ENCODE data around the gene CCIN. TPM values are rescaled to one million over a fixed set of nuclear protein-coding genes. Genes with fewer than 3 reads are reported as not detected.

The CCIN gene
- total and polyA plus RNA-seq, 2 of the 13 experiments (the other 11 are each of a cell fraction or from before 2014, with no cell fraction given), result not detected

DNA sequence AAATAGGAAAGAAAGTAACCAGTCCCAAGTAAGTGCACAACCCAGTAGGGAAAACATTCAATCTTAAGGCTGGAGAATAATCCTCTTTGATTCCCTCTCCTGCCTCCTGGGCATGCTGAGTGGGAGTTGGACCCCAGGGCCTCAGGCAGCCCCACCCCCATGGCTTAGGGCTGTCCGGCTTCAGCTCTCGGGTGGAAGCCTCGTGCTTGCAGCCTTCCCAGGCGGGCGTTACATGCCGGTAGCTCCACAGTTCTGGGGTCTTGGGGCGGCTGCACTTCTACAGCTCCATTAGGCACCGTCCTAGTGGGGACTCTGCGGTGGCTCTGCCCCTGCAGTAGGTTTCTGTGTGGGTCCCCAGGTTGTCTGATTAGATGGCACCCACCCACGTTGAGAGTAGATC lies 22.5 kb upstream of the CCIN start:
- WGBS (ENCODE audit: low lambda C conversion rate), result 0% methylated on average over 1 of the region's 10 CpGs
- CTCF ChIA-PET (ENCODE audit: low intra/inter-chr PET ratio, low total read pairs), result no interaction called here
- no peaks in the 10 kb centered on the region for H3K79me2 ChIP-seq (ENCODE audit: insufficient read depth, low read length)
- FAIRE-seq (no peak), DNase-seq (ENCODE audit: low spot score) (no peak), ATAC-seq (no peak)
- intact Hi-C loops (cut with micrococcal nuclease; ENCODE audit: unreplicated experiment), result no loop called here
- H3K36me3 ChIP-seq (replicated peaks in 1 of 2; ENCODE audit: control insufficient read depth in 1 of 2, insufficient read depth in 2 of 2, low read length in 2 of 2), result no peaks in the 10 kb centered on the region
- H3K9me3 ChIP-seq (ENCODE audit: low read length), result peaks cover 11% of the 10 kb centered on the region; the same call in 1 of the 2 replicates
- no peak overlapping the region for H2AFZ ChIP-seq (ENCODE audit: low read length)
- BruUV-seq (replicated peaks), result no TSS peak
- no peak overlapping the region for H3K4me3 ChIP-seq (replicated peaks in 1 of 3; ENCODE audit: insufficient read depth in 1 of 3, low read depth in 2 of 3, low read length in 3 of 3)
- no peak for TF ChIP-seq MEF2D (CRISPR knock-in tag; IDR thresholded peaks at IDR 0.05)
- no peak for TF ChIP-seq SRY (CRISPR knock-in tag; IDR thresholded peaks at IDR 0.05)
- TF ChIP-seq, protein P1, sequence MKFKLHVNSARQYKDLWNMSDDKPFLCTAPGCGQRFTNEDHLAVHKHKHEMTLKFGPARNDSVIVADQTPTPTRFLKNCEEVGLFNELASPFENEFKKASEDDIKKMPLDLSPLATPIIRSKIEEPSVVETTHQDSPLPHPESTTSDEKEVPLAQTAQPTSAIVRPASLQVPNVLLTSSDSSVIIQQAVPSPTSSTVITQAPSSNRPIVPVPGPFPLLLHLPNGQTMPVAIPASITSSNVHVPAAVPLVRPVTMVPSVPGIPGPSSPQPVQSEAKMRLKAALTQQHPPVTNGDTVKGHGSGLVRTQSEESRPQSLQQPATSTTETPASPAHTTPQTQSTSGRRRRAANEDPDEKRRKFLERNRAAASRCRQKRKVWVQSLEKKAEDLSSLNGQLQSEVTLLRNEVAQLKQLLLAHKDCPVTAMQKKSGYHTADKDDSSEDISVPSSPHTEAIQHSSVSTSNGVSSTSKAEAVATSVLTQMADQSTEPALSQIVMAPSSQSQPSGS (CRISPR knock-in tag; IDR thresholded peaks at IDR 0.05), result no peak
- no peak for TF ChIP-seq TSC22D2 (CRISPR knock-in tag; IDR thresholded peaks at IDR 0.05; ENCODE audit: borderline replicate concordance)
- TF ChIP-seq KLF15 (CRISPR knock-in tag; IDR thresholded peaks at IDR 0.05; ENCODE audit: borderline replicate concordance), result no peak
- H3K4me1 ChIP-seq (ENCODE audit: insufficient read depth, low read length), result peaks cover 40% of the 10 kb centered on the region
- H4K20me1 ChIP-seq (ENCODE audit: insufficient read depth, low read length), result no peaks in the 10 kb centered on the region
- in situ Hi-C loops (cut with HindIII; ENCODE audit: extremely low pct_ligation_motif_present, low pct_unique_long_range_greater_than_20kb), result no loop called here
- no peak overlapping the region for H3K27ac ChIP-seq (ENCODE audit: extremely low read length, insufficient read depth, low read length)
- POLR2A ChIA-PET, result no interaction called here
- no peak overlapping the region for H3K4me2 ChIP-seq (ENCODE audit: low read depth, low read length)
- H3K9ac ChIP-seq (ENCODE audit: insufficient read depth, low read depth, low read length), result no peak overlapping the region
- H3K27me3 ChIP-seq (ENCODE audit: control insufficient read depth in 1 of 2, insufficient read depth in 2 of 2, low read length in 2 of 2), result peaks cover 3 to 8% of the 10 kb centered on the region in 2 experiments; a peak in 3 of 5 replicates

DNA sequence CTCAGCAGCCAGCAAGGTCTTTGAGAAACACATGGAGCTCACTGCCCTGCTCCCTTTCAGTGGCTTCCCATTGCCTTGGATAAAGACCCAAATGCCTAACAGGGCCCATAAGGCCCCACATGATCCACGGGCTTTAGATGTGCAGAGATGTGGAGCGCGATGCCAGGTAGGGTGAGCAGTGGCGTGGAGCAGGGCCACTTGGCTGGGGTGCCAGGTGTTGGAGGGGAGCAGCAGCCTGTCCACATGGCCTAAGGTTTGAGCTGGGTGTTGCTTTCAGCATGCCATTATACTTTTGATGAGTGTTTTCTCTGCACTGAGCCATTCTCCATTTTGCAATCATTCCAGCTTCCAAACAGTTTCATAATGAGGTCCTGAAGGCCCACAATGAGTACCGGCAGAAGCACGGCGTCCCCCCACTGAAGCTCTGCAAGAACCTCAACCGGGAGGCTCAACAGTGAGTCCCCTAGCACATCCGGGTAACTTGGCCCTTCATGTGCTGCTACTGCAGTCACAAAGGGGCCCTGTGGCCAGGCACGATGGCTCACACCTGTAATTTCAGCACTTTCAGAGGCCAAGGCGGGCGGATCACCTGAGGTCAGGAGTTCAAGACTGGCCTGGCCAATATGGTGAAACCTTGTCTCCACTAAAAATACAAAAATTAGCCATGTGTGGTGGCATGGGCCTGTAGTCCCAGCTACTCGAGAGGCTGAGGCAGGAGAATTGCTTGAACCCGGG lies 21.6 kb upstream of the CCIN start:
- no peaks in the 10 kb centered on the region for H3K36me3 ChIP-seq (replicated peaks in 1 of 2; ENCODE audit: control insufficient read depth in 1 of 2, insufficient read depth in 2 of 2, low read length in 2 of 2)
- H4K20me1 ChIP-seq (ENCODE audit: insufficient read depth, low read length), result no peaks in the 10 kb centered on the region
- intact Hi-C loops (cut with micrococcal nuclease; ENCODE audit: unreplicated experiment), result no loop called here
- H3K4me1 ChIP-seq (ENCODE audit: insufficient read depth, low read length), result peaks cover 47% of the 10 kb centered on the region
- POLR2A ChIA-PET, result interaction anchor here (1.2 kb wide), 1 partner anchor 43 kb away, joined by 3 read pairs; the partner anchor contains the start of gene CLTA
- H3K4me3 ChIP-seq (replicated peaks in 1 of 3; ENCODE audit: insufficient read depth in 1 of 3, low read depth in 2 of 3, low read length in 3 of 3), result no peak overlapping the region
- H3K4me2 ChIP-seq (ENCODE audit: low read depth, low read length), result no peak overlapping the region
- no TSS peak for BruUV-seq (replicated peaks)
- 39% methylated on average over 9 of the region's 14 CpGs for WGBS (ENCODE audit: low lambda C conversion rate)
- DNase-seq (ENCODE audit: low spot score) (no peak), ATAC-seq (no peak), FAIRE-seq (no peak)
- peaks cover 11% of the 10 kb centered on the region; the same call in 1 of the 2 replicates for H3K9me3 ChIP-seq (ENCODE audit: low read length)
- H3K79me2 ChIP-seq (ENCODE audit: insufficient read depth, low read length), result no peaks in the 10 kb centered on the region
- no peak overlapping the region for H2AFZ ChIP-seq (ENCODE audit: low read length)
- peaks cover 3 to 8% of the 10 kb centered on the region in 2 experiments; a peak in 3 of 5 replicates for H3K27me3 ChIP-seq (ENCODE audit: control insufficient read depth in 1 of 2, insufficient read depth in 2 of 2, low read length in 2 of 2)
- no peak overlapping the region for H3K27ac ChIP-seq (ENCODE audit: extremely low read length, insufficient read depth, low read length)
- in situ Hi-C loops (cut with HindIII; ENCODE audit: extremely low pct_ligation_motif_present, low pct_unique_long_range_greater_than_20kb), result no loop called here
- H3K9ac ChIP-seq (ENCODE audit: insufficient read depth, low read depth, low read length), result no peak overlapping the region
- CTCF ChIA-PET (ENCODE audit: low intra/inter-chr PET ratio, low total read pairs), result no interaction called here
- TF ChIP-seq SIX4 (CRISPR knock-in tag; IDR thresholded peaks at IDR 0.05) (no peak), NCOR1 (IDR thresholded peaks at IDR 0.05; ENCODE audit: borderline replicate concordance, low read length) (no peak), KLF16 (CRISPR knock-in tag; IDR thresholded peaks at IDR 0.05) (no peak)
- TF ChIP-seq, protein P2, sequence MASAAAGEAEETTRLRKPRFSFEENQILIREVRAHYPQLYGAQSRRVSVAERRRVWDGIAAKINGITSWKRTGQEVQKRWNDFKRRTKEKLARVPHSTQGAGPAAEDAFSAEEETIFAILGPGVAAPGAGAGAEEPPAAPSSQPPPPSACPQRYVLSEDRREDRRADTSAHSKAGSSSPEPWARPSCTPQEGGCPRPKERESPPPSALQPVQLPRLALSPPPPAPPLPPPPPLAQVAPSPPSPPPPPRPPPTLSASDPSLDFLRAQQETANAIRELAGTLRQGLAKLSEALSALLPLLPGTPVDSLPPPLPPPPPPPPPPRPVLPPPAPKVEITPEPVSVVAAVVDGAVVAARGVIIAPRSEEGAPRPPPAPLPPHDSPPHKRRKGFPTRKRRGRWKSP (CRISPR knock-in tag; IDR thresholded peaks at IDR 0.05), result no peak
- TF ChIP-seq, protein P3, sequence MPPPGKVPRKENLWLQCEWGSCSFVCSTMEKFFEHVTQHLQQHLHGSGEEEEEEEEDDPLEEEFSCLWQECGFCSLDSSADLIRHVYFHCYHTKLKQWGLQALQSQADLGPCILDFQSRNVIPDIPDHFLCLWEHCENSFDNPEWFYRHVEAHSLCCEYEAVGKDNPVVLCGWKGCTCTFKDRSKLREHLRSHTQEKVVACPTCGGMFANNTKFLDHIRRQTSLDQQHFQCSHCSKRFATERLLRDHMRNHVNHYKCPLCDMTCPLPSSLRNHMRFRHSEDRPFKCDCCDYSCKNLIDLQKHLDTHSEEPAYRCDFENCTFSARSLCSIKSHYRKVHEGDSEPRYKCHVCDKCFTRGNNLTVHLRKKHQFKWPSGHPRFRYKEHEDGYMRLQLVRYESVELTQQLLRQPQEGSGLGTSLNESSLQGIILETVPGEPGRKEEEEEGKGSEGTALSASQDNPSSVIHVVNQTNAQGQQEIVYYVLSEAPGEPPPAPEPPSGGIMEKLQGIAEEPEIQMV (CRISPR knock-in tag; IDR thresholded peaks at IDR 0.05; ENCODE audit: low read depth), result no peak

Data from HepG2 (cell line).